GM19023 (cell line): ENCODE results near the gene CHMP4A.

Experiments used
- ATAC-seq: cut with Tn5 transposase; IDR thresholded peaks from one replicate; pipeline ENCODE4 v1.9.1; 2021; ENCODE audit warnings: mild to moderate bottlenecking, moderate library complexity; ENCODE audit not compliant: unreplicated experiment

The CHMP4A gene

DNA sequence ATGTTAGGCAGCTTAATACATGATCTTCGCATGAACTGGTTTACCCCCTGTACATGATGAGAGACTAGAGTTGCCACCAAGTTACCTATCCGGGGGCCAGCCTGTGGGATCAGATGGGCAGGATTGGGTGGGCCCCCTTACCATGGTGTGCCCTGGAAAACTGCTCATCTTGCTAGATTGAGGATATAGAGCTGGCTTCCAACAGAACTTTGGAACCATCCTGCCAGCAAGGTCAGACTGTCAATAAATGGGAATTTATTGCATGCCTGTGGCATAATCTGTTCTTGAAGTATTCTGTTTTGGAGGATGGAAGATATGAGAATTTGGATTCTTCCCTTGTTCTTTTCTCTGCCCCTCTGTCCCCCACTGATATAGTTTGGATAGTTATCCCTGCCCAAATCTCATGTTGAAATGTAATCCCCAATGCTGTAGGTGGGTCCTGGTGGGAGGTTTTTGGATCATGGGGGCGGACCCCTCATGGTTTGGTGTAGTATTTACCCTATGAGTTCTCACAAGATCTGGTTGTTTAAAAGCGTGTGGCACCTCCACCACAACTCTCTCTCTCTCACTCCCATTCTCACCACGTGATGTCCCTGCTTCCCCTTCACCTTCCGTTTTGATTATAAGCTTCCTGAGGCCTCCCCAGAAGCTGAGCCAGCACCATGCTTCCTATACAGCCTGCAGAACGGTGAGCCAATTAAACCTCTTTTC is 14.3 kb downstream of the CHMP4A start:
- ATAC-seq = no peak

DNA sequence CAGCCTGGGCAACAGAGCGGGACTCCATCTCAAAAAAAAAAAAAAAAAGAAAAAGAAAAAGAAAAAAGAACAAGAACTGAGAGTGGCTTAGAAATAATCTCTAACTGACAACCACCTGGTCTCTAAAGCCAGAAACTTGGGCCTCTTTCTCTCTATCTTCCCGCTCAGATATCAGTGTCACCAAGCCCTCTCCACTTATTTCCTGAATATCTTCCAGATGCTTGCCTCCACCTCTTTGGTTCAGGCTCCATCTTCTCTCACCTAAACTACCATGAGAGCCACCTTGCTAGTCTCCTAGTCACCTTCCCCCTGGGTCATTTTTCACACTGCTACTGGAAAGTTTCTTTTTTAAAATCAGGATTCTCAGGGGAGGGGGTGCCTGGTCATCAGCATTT is 16.2 kb downstream of the CHMP4A start:
- ATAC-seq = no peak

DNA sequence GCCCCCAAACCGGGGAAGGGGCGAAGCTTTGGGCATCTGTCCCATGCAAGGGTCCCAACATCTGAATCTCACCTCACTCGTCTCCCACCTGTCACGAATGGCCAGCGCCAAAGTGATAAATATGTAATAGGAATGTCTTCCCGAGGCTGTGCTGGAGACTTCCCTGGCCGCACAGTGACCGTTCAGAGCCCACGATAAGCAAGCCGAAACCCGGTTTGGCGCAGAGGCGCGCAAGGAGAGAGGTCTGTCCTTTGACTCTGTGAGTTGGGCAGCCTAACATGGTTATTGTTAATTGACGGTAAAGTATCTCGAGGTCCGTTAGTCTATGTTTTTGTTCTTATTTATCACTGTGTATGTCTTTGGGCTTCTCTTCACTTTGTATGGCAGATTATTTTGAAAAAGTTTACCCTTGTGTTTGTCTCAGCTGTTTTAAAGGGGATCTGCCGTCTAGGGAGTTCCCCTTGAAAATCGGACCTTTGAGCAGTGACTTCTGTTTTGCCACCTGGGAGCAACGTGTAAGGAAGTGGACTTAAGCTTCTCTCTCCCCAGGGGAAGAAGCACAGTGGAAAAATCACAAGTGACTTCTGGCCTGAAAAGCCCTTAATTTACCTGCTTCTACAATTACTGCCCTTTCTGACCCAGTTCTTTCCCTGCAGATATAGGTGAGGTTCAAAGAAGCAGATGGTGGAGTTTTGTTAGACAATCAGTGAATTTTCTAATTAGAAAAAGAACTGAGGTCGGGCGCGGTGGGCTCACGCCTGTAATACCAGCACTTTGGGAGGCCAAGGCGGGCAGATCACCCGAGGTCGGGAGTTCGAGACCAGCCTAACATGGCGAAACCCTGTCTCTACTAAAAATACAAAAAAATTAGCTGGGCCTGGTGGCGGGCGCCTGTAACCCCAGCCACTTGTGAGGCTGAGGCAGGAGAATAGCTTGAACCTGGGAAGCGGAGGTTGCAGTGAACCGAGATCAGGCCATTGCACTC is 16.9 kb downstream of the CHMP4A start:
- ATAC-seq = peak; percentile 9

DNA sequence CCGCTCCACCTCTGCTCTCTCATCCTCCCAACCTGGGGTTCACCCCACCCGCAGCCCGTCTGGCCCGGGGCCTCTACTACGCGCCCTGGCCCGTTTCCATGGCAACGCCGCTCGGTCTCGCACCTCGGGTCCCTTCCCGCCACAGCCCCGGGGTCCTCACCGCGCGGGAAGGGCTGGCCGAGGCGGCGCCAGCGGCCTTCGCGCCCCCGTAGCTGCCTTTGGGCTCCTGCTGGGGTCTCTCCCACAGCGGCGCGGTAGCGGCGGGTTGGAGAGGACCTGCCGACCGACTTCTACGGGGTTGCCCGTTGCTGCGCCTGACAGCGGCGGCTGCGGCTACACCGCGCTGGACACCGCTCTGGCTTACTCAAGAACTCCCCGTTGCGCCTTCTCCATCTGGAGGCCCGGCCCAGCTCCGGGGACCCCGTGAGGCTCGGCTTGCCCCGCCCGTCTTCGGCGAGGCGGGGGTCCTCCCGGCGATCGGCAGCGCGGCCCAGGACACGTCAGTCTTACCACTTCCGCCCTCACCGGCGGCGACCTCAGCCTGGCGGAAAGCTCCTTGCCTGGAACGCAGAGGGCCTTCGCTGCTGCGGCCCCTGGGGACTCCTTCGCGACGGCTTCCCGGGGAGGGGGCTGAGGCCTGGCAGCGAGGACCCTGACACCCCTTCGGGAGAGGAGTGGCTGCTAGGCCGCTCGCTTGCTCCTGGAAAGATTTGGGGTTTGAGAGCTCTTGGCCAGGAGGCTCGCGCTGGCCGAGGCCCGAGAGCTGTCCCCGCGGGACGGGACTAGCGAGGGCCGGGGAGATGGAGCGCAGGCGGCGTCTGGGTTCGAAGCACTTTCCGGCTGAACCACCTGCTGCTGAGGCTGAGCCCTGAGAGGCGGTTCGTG is 17.9 kb downstream of the CHMP4A start, which contains the start of gene TM9SF1:
Gene TM9SF1, minus strand, starts transcription at position 256 of the 885 bp plus-strand sequence. CDS start 422 bp downstream, outside the sequence.
- peak; percentile 80 for ATAC-seq

DNA sequence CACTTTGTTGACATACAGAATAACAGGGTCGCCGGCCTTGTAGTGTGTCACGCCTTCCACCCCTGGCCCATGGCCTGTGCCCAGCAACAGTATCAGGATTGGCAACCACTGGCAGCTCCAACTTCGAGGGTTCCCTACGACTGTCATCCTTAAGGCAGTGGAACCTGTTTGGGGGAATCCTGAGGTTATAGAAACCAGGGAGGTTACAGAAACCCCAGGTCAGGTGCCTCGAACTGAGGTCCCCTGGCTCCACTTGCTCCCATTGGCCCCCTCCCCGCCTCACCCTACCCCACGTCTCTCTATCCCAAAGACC is 18.5 kb downstream of the CHMP4A start:
- no peak for ATAC-seq

DNA sequence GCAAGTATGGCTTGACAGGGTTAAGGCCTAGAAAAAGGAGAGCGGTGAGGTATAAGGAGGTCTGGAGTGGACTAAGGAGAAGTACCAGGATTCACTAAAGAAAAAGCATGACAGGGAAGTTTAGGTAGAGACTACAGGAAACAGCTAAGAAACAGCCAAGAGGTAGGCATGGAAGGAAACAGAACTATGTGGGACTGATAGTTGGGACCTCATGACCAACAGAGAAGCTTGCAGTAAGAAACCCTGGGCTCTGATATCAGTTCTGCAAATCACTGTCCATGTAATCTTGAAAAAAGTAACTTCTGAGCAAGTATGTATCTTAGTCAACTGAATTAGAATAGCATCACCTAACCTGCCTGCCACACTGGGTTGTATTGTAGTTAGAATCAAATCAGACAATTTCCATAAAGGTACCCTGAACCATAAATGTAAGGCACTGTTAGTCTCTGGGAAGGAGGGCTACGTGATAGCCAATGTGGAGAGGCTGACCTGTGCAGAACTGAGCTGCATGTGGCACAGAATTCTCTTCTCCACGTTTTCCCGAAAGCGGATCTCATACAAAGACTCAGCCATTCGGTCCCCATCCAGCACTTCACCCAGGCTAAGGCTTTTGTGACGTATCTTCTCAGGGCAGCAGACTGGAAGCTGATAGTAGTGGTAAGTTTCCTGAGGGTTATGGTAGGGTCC is 19.0 kb downstream of the CHMP4A start:
- ATAC-seq = no peak

DNA sequence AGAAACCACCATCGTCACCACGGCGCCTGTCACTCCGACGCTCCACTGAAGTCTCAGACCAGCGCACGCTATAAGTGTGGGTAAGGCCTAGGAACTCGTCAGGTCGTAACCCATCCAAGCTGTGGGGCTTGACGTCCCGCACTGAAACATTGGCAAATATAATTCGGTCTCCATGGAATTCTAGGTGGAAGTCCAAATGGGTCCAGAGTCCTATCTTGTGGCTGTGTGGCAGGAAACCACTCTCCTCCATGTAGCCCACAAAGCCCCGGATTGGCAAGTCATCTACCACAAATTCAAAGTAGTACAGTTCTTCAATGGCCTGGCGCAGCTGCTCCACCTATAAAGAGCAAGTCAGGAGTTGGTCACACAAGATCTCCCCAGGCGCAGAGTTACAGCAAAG is 20.4 kb downstream of the CHMP4A start:
- no peak for ATAC-seq

DNA sequence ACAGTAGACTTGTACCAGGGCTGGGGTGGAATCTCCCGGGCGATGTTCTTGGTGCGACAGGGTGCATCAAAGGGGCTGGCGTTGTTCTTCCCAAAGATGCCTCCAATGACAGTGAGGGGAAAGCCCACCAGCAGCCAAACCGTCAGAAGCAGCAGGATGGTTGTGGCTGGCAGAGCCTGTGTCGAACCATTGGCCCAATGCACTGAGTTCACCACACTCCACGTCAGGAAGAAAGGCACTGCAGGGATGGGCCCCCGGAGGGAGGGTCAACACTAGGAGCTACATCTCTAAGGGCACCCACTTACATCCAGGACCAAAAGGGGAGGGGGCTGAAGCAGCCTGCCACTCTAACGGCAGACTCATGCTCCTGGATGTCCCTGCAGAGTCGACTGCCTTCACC is 22.9 kb downstream of the CHMP4A start:
- no peak for ATAC-seq

DNA sequence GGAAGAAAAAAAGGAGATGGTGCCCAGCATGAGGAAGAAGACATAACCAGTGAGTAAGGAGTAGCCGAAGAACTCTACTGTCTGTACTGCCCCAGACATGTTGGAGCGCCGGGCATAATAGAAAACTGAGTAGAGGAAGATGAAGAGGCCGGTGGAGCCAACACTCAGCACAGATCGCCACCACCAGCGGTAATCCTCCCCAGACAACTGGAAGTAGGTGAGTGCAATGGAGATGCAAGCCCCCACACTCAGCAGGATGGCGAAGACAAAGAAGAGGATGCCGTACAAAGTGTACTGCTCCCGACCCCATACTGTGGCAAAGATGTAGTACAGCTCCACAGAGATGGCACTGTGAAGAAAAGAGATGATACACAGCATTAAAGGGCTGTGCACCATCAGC is 23.8 kb downstream of the CHMP4A start:
- ATAC-seq = no peak

DNA sequence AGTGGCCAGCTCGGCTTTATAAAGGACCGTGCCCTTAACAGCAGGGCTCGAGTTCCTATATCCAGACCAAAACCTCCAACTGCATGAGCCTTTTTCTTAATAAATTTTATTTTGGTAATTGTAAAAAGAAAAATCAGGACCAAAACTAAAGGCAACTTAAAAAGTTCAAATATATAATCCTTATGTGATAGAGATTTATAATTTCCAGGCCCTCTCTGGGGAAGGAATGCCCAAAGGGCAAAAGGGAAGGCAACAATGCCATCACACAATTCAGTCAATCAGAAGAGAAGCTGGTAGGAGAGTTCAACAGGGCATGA is 24.3 kb downstream of the CHMP4A start:
- no peak for ATAC-seq

DNA sequence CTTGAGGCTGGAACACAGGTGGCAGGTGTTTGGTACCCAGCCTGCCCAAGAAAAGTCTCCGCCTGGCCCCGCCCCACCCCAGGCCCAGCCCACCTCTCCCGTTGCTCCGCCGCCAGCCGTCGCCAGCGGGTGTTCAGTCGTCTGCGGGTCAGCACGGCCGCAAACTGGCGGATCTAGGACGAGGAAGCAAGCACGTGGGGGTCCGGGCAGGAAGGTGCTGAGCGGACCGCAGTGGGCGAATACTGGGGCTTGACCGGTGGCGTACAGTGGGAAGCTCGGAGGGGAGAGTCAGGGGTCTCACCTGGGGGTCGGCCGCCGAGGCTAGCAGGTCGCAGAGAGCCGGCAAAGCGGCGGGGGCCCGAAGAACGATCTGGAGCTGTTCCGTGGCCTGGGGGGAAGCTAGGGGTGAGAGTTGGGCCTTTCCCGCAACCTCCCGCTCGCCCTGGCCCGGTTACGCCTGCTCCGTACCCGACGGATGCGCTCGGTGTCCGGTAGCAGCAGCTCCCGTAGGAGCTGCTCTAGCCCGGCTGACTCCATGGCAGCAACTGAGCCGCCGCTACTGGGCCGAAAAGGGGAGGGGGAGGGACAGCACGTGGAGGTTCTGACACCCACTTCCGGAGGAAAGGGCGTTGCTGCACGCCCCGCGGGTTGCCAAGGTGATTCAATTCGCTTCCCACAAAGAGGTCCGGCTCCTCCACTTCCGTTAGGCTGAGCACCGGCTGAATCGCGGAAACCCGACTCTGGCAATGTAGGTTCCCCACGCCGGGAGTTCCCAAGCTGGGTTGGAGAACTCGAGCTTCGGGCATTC is 24.8 kb downstream of the CHMP4A start, which contains the start of gene IPO4:
Gene IPO4, minus strand, starts transcription at position 566 of the 808 bp plus-strand sequence. Its CDS starts 29 bp downstream, at position 537.
- ATAC-seq = peak; percentile 92

DNA sequence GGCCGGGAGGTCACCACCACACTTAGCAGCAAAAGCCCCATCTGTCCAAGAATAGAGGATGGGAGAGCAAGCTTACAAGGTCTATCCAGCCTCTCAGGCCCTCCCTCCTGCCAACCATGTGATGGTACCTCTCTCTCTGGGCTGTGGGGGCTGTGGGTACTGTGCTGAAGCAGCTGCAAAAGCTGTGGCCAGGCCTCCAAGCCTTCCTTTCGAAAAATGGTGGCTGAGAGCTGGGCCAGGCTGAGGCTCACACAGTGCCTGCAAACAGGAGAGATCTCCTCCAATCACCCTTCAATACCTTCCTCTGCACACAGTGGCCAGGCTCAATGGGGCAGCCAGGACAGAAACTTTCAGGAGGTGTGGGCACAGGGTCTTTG is 25.8 kb downstream of the CHMP4A start:
- ATAC-seq = no peak

DNA sequence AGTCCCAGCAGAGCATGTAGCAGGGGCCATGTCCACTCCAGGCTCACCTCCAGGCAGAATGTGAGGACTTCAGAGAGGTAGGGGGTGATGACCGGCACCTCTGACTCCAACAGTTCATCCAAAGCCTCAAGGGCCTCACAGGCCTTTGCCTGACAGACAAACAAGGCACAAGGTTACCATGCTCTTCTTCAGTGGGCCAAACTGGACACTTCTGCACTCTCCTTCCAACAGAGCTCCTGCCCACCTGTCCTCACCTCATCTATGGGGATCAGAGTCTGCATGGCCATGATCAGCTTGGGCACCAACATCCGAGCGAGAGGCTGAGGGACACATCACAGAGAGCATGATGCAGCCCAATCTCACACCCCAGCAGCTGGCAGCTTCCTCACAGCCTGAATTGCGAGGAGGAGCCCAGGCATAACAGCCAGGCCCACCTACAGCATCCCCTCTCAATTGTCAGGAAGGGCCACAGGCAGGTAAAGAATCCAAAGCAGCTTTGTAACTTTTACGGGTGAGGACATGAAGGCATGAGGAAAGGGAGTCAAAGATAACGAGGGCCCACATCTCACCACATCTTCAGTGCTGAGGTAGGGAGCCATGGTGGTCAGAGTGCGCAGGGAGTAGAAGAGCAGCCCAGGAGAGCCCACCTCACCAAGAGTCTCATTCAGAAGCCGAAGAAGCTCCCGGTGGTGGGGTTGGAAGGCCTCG is 26.3 kb downstream of the CHMP4A start:
- ATAC-seq = no peak

DNA sequence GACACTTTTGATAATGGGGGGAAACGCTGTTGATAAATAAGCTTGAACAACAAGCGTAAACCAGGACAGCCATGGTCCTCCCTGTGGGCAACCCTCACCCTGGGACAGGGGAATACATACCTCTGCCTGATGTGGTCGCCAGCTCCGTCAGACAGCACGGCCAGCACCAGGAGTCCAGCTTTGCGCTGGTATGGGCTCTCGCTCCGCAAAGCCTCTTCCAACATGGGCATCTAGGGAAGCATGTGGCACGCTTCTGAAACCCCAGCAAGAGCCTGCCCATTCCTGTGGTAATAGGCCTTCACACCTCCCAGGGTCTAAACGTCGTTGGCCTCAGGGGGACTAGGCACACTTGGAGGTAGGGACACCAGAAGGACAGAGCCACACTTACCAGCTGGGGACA is 27.5 kb downstream of the CHMP4A start:
- ATAC-seq = no peak

DNA sequence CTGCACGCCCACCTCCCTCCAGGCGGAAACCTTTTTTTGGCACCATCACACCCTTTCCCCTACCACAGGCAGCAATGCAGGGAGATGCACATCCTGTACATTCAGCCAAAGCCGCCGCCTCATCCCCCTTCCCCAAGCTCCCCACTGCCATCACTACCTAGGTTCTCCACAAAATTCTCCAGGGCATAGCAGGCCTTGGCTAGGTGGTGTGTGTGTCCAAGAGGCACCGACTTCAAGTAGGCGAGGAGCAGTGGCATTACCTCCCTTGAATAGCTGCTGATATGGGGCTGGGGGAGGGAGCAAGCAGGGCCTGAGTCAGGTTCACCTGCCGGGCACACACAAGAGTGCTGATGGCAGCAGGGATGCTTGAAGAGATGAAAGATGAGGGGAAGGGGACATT is 28.3 kb downstream of the CHMP4A start:
- no peak for ATAC-seq

DNA sequence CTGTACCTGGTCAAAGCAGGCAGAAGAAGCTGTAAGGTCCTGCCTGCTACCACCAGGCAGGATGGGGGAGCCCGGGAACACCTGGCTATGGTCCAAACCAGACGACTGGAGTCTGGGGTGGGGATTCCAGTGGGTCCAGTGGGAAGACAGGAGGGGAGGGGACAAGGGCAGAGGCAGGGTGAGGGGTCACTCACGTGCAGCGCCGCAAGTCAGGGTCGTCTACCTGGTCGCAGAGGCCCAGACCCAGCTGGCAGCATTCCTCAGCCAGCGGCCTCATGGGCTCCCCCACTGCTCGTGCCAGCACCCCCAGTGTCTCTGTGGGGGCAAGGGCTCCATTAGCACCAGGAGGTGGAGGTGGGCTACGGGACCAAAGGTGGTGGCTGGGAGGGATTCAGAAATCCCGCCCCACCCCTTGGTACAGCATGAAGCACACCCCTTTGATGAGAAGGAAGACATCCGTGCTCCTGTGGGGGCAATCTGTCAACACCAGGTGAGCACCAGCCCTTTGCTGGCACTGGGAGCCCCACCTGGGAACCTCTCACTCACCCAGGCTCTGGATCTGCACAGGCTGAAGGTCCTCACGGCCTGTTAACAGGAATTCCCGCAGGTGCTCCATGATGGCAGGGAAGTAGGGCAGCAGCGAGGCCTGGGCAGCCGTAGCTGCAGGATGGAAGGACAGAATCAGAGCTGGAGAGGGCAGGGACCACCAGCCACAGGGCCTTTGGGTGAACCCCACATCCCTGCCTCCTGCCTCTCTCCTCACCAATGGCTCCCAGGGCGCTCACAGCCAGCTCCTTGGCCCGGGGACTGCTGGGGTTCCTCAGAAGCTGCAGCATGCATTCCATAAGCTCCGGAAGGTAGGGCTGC is 29.0 kb downstream of the CHMP4A start:
- no peak for ATAC-seq

DNA sequence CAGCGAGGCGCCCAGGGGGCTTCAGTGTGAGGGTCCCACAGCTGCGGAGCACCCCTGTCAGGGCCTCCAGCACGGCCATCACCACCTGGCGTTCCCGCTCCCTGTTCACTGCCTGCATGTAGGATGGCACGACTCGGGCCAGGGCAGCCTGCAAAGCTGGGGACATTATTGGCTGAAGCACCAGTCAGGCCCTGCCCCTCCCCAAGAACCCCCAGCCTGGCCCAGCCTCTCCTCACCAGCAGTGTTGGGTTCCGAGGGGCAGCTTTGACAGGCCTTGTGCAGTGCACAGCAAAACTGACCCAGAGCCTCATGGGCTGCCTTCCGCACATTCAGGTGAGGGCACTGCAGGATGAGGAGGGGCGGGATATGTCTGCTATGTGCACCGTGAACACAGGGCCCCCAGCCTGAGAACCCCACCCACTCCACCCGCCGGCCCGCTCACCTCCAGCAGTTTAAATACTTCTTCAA is 30.2 kb downstream of the CHMP4A start:
- no peak for ATAC-seq
